ENCODE data around the gene RAX.

DNA sequence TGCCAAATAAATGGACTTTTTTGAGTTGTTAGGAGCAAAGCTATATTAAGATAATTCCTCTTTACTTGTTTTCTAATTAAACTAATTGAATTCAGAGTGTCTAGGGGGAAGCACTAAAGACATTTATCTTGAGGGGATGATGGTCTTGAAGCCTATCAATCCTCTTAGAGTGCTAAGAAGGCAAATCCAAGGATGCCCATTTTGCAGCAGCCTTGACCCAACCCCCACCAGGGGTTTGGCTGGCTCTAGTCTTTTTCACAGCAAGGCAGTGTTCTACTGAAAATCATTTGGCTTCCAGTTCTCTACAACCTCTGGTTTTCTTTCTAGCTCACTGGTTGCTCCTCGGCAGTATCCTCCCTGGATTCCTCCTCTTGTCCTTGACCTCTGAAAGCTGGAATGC, 6.5 kb upstream of the RAX start:
- TF ChIP-seq EZH2 (IDR thresholded peaks at IDR 0.05) (no peak), POLR2AphosphoS5 (IDR thresholded peaks at IDR 0.05; ENCODE audit: borderline replicate concordance, low read depth, low read length) (no peak)

Data from SK-N-MC (cell line).